Uterus (tissue), 4 donors: ENCODE results near the gene ZNF641. TPM values are rescaled to one million over a fixed set of nuclear protein-coding genes. Genes with fewer than 3 reads are reported as not detected.

ENCODE experiments used
- DNase-seq, 2 donors: peaks; one replicate each; pipeline ENCODE4 v3.0.0-alpha.2; 2019 to 2020
- H3K27ac ChIP-seq, 2 donors: fragments of 200-600 bp; sonication (generic); 1 replicate in 1 of 2; 2 replicates in 1 of 2; pipeline ENCODE4 v1.5.1; 2016 to 2018
- H3K27me3 ChIP-seq, 2 donors: fragments of 200-600 bp; sonication (generic); one replicate each; pipeline ENCODE4 v1.5.1; 2018 to 2019; ENCODE audit warnings: control low read depth in 1 of 2
- H3K36me3 ChIP-seq, 2 donors: fragments of 200-600 bp; sonication (generic); one replicate each; pipeline ENCODE4 v1.5.1; 2019; ENCODE audit warnings: control low read depth in 1 of 2
- H3K4me1 ChIP-seq, 2 donors: fragments of 200-600 bp; sonication (generic); one replicate each; pipeline ENCODE4 v1.5.1; 2018 to 2019; ENCODE audit warnings: control low read depth in 1 of 2
- H3K4me3 ChIP-seq, 2 donors: fragments of 200-600 bp; sonication (generic); 1 replicate in 1 of 2; 2 replicates in 1 of 2; pipeline ENCODE4 v1.5.1; 2018 to 2019; ENCODE audit warnings: mild to moderate bottlenecking in 1 of 2
- H3K9me3 ChIP-seq, 2 donors: fragments of 200-600 bp; sonication (generic); one replicate each; pipeline ENCODE4 v1.5.1; 2019; ENCODE audit warnings: control low read depth in 1 of 2
- POLR2A ChIP-seq, 2 donors: fragments of 450-650 bp; IDR thresholded peaks; one replicate each; pipeline ENCODE4 v1.6.1; 2016; ENCODE audit warnings: antibody characterized with exemption in 2 of 2, mild to moderate bottlenecking in 1 of 2, moderate library complexity in 1 of 2
- intact Hi-C: fragments of 100-400 bp; cut with DNase I; formaldehyde crosslinking; loops from one replicate; pipeline ENCODE4 v1.15.1; 2023; ENCODE audit warnings: low total_unique reads
- total RNA-seq, 4 donors: library from RNA; depleted of rRNA in 3 of 4; stranded (reverse); fragments of >200 nt in 3 of 4; gene quantifications; one replicate each; pipeline versions ENCODE4 v1.1.0 to v1.2.4, GENCODE V29; 2014 to 2023
- TF ChIP-seq, protein P1 (sequence below), 4 experiments: fragments of 200-600 bp in 2 of 4; fragments of 450-650 bp in 2 of 4; sonication (generic) in 2 of 4; IDR thresholded peaks; one replicate each; pipeline ENCODE4 v1.5.1; 2016 to 2019; ENCODE audit warnings: antibody characterized with exemption in 4 of 4, mild to moderate bottlenecking in 2 of 4, moderate library complexity in 1 of 4
- donor health status: DM: yes; HTN: yes; CAD: no.

ZNF641 gene
- total RNA-seq: 10 to 100 TPM; 28.7 to 71.5 (median 39.9) TPM

DNA sequence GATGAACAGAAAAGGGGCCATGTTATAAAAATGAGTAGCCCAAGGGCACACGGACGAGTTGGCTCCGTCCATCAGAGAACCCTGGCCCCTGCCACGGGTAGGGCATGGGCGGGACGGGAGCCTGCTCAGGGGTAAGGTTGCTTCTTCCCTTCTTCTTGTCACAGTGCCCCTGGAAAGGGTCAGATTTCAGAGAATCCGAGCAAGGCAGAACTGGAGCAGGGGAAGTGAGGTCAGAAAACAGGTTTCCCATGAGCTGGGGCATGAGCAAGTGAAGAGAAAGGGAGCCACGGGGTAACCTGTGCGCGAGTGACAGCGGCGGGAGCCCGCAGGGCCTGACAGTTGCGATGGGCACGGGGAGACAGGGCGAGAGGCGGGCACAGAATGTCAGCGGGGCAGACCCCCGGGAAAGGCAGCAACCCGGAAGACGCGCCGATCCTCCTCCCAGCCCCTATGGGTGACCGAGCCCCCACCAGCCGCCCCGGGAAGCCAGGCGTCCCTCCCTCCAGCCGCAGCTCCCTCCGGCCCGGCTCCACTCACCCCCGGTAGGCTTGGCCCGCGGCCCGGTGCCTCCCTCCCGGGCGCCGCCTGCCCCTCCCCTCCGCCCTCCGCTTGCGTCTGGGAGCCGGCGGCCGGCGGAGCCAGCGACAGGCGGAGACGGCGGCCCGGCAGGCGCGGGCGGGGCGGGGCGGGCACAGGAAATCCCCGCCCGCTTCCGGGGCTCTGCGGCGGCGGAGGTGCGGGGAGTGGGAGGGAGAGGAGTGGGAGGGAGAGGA, at the start of gene ZNF641:
Gene ZNF641 (minus strand): TSS at position 671 of the 773 bp plus-strand sequence. CDS start 2,829 bp downstream, outside the sequence.
- Histone ChIP-seq H3K4me3 (peak within 1 kb of the TSS; percentile 61 to 75), H3K36me3 (no peaks in the 10 kb centered on the region), H3K27me3 (no peaks in the 10 kb centered on the region), H3K4me1 (peaks cover 0 to 6% of the 10 kb centered on the region in 2 donors), H3K9me3 (no peaks in the 10 kb centered on the region), H3K27ac (peak within 1 kb of the TSS; percentile 96 to 97)
- peak; percentile 66 to 75 for DNase-seq
- TF ChIP-seq POLR2A (IDR thresholded peaks at IDR 0.05): peak in 1 of 2 donors; percentile 49
- TF ChIP-seq, protein P1, sequence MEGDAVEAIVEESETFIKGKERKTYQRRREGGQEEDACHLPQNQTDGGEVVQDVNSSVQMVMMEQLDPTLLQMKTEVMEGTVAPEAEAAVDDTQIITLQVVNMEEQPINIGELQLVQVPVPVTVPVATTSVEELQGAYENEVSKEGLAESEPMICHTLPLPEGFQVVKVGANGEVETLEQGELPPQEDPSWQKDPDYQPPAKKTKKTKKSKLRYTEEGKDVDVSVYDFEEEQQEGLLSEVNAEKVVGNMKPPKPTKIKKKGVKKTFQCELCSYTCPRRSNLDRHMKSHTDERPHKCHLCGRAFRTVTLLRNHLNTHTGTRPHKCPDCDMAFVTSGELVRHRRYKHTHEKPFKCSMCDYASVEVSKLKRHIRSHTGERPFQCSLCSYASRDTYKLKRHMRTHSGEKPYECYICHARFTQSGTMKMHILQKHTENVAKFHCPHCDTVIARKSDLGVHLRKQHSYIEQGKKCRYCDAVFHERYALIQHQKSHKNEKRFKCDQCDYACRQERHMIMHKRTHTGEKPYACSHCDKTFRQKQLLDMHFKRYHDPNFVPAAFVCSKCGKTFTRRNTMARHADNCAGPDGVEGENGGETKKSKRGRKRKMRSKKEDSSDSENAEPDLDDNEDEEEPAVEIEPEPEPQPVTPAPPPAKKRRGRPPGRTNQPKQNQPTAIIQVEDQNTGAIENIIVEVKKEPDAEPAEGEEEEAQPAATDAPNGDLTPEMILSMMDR (IDR thresholded peaks at IDR 0.05): no peak
- intact Hi-C loops: no loop called here

DNA sequence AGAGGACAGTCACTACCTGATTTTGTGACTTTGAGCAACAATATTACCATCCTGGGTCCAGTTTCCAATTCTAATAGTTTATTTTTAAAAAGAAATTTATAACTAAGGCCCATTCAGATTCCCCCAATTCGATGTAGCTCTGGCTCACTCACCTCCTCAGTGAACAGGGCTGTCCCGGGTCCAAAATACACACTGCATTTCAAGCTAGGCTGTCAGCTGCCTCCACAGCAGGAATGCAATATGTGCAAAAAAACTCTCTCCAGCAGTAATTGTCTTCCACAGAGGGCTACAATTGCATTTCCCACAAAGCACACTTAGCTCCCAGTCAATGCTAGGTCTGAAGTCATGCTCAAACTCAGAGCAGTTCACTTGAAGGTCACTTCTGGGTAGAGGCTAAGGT, 39.3 kb upstream of the ZNF641 start:
- Histone ChIP-seq H3K27me3 (no peaks in the 10 kb centered on the region), H3K9me3 (no peaks in the 10 kb centered on the region), H3K27ac (no peak overlapping the region), H3K4me3 (no peak overlapping the region), H3K4me1 (no peaks in the 10 kb centered on the region), H3K36me3 (no peaks in the 10 kb centered on the region)
- DNase-seq: no peak
- TF ChIP-seq POLR2A (IDR thresholded peaks at IDR 0.05): no peak
- TF ChIP-seq, protein P1 (IDR thresholded peaks at IDR 0.05): no peak
- intact Hi-C loops: no loop called here

DNA sequence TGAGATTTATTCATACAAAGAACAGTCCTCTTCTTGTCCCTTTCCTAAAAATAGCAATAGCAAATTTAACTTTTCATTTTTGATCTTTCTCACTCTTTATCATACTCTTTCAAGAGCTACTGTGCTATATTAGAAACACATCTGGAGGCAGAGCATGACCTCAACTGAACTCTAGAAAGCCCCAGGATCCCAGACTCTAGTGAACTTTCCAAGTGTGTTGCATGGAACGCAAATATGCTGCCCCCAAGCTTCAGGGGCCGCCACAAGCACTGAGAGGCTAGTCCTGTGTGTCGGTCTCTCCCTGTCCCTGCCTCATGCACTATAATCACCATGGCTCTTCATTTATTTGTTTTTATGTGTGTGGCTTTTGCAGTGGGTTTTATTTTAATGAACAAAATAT, 38.7 kb upstream of the ZNF641 start:
- H3K9me3 ChIP-seq: no peaks in the 10 kb centered on the region
- peak overlapping the region; percentile 44 to 48 for H3K27ac ChIP-seq
- no peak overlapping the region for H3K4me3 ChIP-seq
- H3K36me3 ChIP-seq: no peaks in the 10 kb centered on the region
- H3K27me3 ChIP-seq: no peaks in the 10 kb centered on the region
- intact Hi-C loops: no loop called here
- H3K4me1 ChIP-seq: no peaks in the 10 kb centered on the region
- TF ChIP-seq, protein P1 (IDR thresholded peaks at IDR 0.05): no peak
- TF ChIP-seq POLR2A (IDR thresholded peaks at IDR 0.05): no peak
- DNase-seq: no peak

DNA sequence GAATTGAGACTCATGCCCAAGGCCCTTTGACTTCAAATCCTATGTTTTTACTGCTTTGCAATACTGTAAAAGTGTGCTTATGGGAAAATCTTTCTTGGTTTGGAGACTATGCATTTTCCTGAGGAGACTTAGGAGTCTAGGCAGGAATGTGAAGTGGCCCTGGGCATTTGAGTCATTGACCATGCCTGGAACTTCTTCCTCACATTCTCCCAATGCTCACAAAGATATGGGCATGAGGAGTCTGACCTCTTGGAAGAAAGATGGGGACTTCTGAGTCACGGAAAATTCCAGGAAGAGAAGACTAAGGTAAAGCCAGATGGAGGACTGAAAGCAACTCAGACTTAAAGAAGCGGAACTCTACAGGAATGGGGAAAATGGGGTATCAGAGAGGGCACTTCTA, 38.2 kb upstream of the ZNF641 start:
- Histone ChIP-seq H3K4me1 (no peaks in the 10 kb centered on the region), H3K27me3 (no peaks in the 10 kb centered on the region), H3K27ac (peak overlapping the region; percentile 44 to 48), H3K36me3 (no peaks in the 10 kb centered on the region), H3K4me3 (no peak overlapping the region), H3K9me3 (no peaks in the 10 kb centered on the region)
- DNase-seq: no peak
- TF ChIP-seq, protein P1 (IDR thresholded peaks at IDR 0.05): no peak
- no peak for TF ChIP-seq POLR2A (IDR thresholded peaks at IDR 0.05)
- intact Hi-C loops: no loop called here

DNA sequence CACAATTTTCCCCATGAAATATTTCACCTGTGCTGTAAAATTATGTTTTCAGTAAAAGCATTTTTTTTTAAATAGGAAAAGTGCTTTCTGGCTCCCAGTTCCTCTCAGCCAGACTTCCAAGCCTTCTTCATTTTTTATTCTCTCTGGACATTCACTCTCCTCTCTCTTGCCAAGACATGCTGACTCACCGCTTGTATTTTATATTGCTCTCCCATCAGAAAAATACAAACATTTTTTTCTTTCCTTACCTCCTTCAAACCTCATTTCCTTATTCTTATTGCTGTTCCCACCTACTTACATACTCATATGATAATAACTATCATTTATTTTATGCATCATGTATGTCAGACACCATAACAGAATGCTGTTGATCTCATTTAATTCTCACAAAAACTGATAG, 37.7 kb upstream of the ZNF641 start:
- Histone ChIP-seq H3K27ac (peak overlapping the region; percentile 44 to 48), H3K27me3 (no peaks in the 10 kb centered on the region)

More for the DNA sequence above, 37.7 kb upstream of the ZNF641 start:
- Histone ChIP-seq H3K9me3 (no peaks in the 10 kb centered on the region), H3K4me1 (no peaks in the 10 kb centered on the region), H3K36me3 (no peaks in the 10 kb centered on the region), H3K4me3 (no peak overlapping the region)
- intact Hi-C loops: no loop called here
- DNase-seq: no peak
- TF ChIP-seq POLR2A (IDR thresholded peaks at IDR 0.05): no peak
- TF ChIP-seq, protein P1 (IDR thresholded peaks at IDR 0.05): no peak
